ENCODE measurements around the gene NUDT5. TPM values are rescaled to one million over a fixed set of nuclear protein-coding genes. Genes with fewer than 3 reads are reported as not detected.
"Not testable (repeated sequence)": the region's sequence is repeated elsewhere in the genome, so short reads cannot be mapped to it uniquely, and the experiment has no call there.

The NUDT5 gene
- total and polyA plus RNA-seq, 7 experiments from 2014 or later: 24.5 to 89.4 (median 47.4) TPM

DNA sequence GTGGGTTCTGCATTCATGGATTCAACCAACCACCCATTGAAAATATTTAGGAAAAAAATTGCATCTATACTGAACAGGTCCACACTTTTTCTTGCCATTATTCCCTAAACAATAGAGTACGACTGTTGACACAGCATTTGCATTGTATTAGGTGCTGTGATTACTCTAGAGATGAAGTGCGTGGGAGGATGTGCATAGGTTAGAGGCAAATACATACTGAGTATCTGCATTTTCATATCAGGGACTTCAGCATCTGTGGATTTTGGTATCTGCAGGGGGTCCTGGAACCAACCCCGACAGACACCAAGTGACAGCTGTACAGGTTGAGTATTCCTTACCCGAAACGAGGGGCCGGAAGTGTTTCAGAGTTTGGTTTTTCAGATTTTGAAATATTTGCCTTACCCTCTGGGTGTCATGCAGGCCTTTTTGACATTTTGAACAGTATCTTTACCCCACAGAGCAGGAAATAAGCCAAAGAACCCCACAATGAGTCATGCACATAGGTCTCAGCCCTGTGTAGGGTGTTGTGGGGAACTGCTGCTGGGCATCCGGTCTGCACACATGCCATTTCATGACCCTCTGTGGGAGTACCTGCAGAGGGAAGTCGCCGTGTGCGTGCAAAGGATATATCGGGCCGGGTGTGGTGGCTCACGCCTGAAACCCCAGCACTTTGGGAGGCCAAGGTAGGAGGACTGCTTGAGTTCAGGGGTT, 14.5 kb downstream of the NUDT5 start:
- peaks cover 0 to 43% (median 21%) of the 10 kb centered on the region in 5 donors for H3K36me3 Mint-ChIP-seq
- H3K27me3 Mint-ChIP-seq: no peaks in the 10 kb centered on the region
- no peaks in the 10 kb centered on the region for H3K27me3 ChIP-seq (ENCODE audit: control insufficient read depth in 2 of 2, insufficient read depth in 2 of 2, low read length in 2 of 2)
- ChIA-PET POLR2A (interaction anchor here (0.6 to 1.1 kb wide), 3 partner anchors 16 to 658 kb away, joined by 3 read pairs; no protein-coding TSS in a partner anchor), CTCF (no interaction called here)
- H3K4me1 ChIP-seq (ENCODE audit: control insufficient read depth in 2 of 2, insufficient read depth in 2 of 2, low read length in 2 of 2): peaks cover 0 to 17% of the 10 kb centered on the region in 2 donors
- H3K36me3 ChIP-seq (ENCODE audit: control insufficient read depth in 2 of 3, insufficient read depth in 3 of 3, low read length in 3 of 3): peaks cover 0 to 48% (median 20%) of the 10 kb centered on the region in 3 experiments
- ATAC-seq (peak; percentile 99), DNase-seq (peak in 8 of 9 donors; percentile 13 to 57 (median 48))
- H3K9me3 Mint-ChIP-seq: peaks cover 0 to 2% (median 0%) of the 10 kb centered on the region in 11 donors
- no peak overlapping the region for H3K4me3 ChIP-seq (ENCODE audit: low read length)
- H3K9me3 ChIP-seq (ENCODE audit: control insufficient read depth in 2 of 3, low read length in 3 of 3): no peaks in the 10 kb centered on the region
- peak overlapping the region; percentile 17 for H3K27ac ChIP-seq (ENCODE audit: low read depth, low read length)
- H3K27ac Mint-ChIP-seq: peak overlapping the region; percentile 54 to 92 (median 78)
- intact Hi-C loops (cut with micrococcal nuclease): loop anchor here (1.0 to 2.0 kb wide), 3 partner anchors 14 to 112 kb away; partner anchors contain the start of genes NUDT5 (in 2 of the 2) and DHTKD1 (in 1 of the 2)
- peak overlapping the region in 7 of 10 donors; percentile 12 to 68 (median 32) for H3K4me3 Mint-ChIP-seq
- H3K4me1 Mint-ChIP-seq: peaks cover 0 to 46% (median 8%) of the 10 kb centered on the region in 7 donors

DNA sequence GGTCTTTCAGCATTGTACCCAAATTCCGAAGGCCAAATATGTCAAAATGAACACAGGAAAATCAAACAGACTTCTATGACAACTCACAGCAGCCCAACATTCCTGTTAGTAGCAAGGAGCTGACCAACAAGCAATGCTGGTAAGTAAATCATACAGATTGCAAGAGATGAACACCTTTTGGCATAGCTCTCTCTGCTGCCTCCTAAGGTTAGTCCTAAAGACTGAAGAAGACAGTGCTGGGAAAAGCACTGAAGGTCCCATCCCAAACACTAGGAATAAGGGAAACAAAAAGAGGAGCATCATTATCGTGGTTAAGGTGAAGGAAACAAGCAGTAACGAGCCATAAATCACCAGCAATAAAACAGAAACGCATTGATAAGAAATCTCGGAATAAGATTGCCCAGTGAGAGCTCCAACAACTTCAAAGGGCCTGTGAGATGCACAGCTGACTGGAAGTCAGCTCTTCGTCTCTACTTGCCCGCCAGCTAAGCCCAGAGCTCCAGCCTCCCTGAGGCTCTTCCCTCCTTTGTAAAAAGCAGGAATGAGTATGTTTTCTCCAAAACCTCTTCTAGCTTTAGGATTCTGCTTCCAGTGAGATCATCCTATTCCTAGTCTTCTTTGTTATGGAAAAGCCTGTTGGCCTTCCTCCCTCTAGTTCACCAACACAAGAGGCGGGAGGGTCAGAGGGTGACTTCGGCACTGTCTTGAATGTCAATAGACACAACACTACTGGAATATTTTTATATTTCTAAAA, 15.3 kb downstream of the NUDT5 start:
- H3K4me1 Mint-ChIP-seq: peaks cover 0 to 40% (median 8%) of the 10 kb centered on the region in 7 donors
- peaks cover 0 to 45% (median 16%) of the 10 kb centered on the region in 3 experiments for H3K36me3 ChIP-seq (ENCODE audit: control insufficient read depth in 2 of 3, insufficient read depth in 3 of 3, low read length in 3 of 3)
- DNase-seq: no peak
- ChIA-PET CTCF (no interaction called here), POLR2A (interaction anchor here (0.6 to 1.1 kb wide), 2 partner anchors 17 to 659 kb away, joined by 3 read pairs; no protein-coding TSS in a partner anchor)
- no peaks in the 10 kb centered on the region for H3K27me3 Mint-ChIP-seq
- H3K9me3 Mint-ChIP-seq: peaks cover 0 to 2% (median 0%) of the 10 kb centered on the region in 11 donors
- H3K4me3 Mint-ChIP-seq: no peak overlapping the region
- no peaks in the 10 kb centered on the region for H3K9me3 ChIP-seq (ENCODE audit: control insufficient read depth in 2 of 3, low read length in 3 of 3)
- H3K4me3 ChIP-seq (ENCODE audit: low read length): no peak overlapping the region
- ATAC-seq: no peak
- intact Hi-C loops (cut with micrococcal nuclease): loop anchor here in 1 of 2 donors (2.0 kb wide), 1 partner anchor 112 kb away; the partner anchor contains the start of gene DHTKD1
- peaks cover 0 to 35% (median 14%) of the 10 kb centered on the region in 5 donors for H3K36me3 Mint-ChIP-seq
- peak overlapping the region in 8 of 9 donors; percentile 60 to 92 (median 78) for H3K27ac Mint-ChIP-seq
- H3K27ac ChIP-seq (ENCODE audit: low read depth, low read length): no peak overlapping the region
- no peaks in the 10 kb centered on the region for H3K27me3 ChIP-seq (ENCODE audit: control insufficient read depth in 2 of 2, insufficient read depth in 2 of 2, low read length in 2 of 2)
- peaks cover 0 to 17% of the 10 kb centered on the region in 2 donors for H3K4me1 ChIP-seq (ENCODE audit: control insufficient read depth in 2 of 2, insufficient read depth in 2 of 2, low read length in 2 of 2)

DNA sequence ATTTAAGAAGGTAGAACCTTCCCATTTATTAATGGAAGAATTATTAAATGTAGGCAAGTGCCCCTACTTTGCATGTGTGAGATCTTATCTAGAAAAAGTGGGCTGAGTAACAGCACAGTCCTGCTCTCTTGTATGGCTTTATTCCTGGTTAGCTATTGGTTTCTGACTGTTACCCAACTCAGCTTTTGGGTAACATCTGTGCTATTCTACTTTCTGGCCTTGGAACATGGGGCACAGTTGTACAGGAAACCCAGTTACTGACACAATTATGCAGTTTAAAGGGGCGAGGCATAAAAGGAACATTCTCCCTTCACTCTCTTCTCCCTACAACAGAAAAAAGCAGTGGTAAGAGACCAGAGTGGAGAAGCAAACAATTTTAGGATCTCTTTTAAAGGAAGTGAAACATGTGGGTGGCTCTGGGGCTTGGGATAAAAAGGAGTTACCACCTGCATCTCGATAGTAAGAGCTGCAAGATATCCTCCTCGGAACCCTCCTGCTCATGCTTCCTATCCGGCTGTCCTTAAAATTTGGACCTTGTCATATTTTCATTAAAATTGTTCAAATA, 16.0 kb downstream of the NUDT5 start:
- H3K27me3 ChIP-seq (ENCODE audit: control insufficient read depth in 2 of 2, insufficient read depth in 2 of 2, low read length in 2 of 2): no peaks in the 10 kb centered on the region
- Mint-ChIP-seq H3K9me3 (peaks cover 0 to 2% (median 0%) of the 10 kb centered on the region in 11 donors), H3K27ac (peak overlapping the region in 3 of 9 donors; percentile 8 to 76 (median 38)), H3K27me3 (no peaks in the 10 kb centered on the region), H3K36me3 (peaks cover 0 to 29% (median 7%) of the 10 kb centered on the region in 5 donors), H3K4me3 (no peak overlapping the region), H3K4me1 (peaks cover 0 to 34% (median 8%) of the 10 kb centered on the region in 7 donors)
- peaks cover 0 to 42% (median 12%) of the 10 kb centered on the region in 3 experiments for H3K36me3 ChIP-seq (ENCODE audit: control insufficient read depth in 2 of 3, insufficient read depth in 3 of 3, low read length in 3 of 3)
- POLR2A ChIA-PET: interaction anchor here (1.1 kb wide), 1 partner anchor 17 kb away, joined by 3 read pairs; no protein-coding TSS in a partner anchor
- DNase-seq (no peak), ATAC-seq (no peak)
- H3K9me3 ChIP-seq (ENCODE audit: control insufficient read depth in 2 of 3, low read length in 3 of 3): no peaks in the 10 kb centered on the region
- H3K4me1 ChIP-seq (ENCODE audit: control insufficient read depth in 2 of 2, insufficient read depth in 2 of 2, low read length in 2 of 2): peaks cover 0 to 17% of the 10 kb centered on the region in 2 donors
- intact Hi-C loops (cut with micrococcal nuclease): loop anchor here in 1 of 2 donors (2.0 kb wide), 1 partner anchor 111 kb away; the partner anchor contains the start of gene DHTKD1
- H3K4me3 ChIP-seq (ENCODE audit: low read length): no peak overlapping the region
- CTCF ChIA-PET: interaction anchor here (0.6 kb wide), 1 partner anchor 509 kb away, joined by 4 read pairs; no protein-coding TSS in a partner anchor
- H3K27ac ChIP-seq (ENCODE audit: low read depth, low read length): no peak overlapping the region

DNA sequence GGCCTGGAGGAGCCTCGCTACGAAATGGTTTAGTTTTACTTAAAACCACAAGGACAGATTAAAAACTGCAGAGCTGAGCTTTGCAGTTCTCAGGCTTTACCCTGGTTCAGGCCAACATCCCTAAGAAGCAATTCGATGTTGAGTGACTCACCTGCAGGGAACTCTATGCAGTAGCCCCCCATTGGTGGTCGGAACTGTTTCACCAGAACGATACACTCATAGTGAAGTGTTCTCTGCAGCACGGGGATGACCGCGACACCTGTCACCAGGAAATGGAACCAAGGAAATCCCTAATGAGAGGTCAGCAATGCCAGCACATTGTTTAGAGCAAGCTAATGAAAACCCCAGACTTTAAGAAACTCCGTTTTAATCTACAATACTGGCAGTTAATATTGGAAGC, 18.0 kb downstream of the NUDT5 start:
- POLR2A ChIA-PET: no interaction called here
- Histone ChIP-seq H3K4me3 (ENCODE audit: low read length) (no peak overlapping the region), H3K36me3 (ENCODE audit: control insufficient read depth in 2 of 3, insufficient read depth in 3 of 3, low read length in 3 of 3) (peaks cover 0 to 47% (median 15%) of the 10 kb centered on the region in 3 experiments), H3K27me3 (ENCODE audit: control insufficient read depth in 2 of 2, insufficient read depth in 2 of 2, low read length in 2 of 2) (no peaks in the 10 kb centered on the region), H3K9me3 (ENCODE audit: control insufficient read depth in 2 of 3, low read length in 3 of 3) (no peaks in the 10 kb centered on the region), H3K4me1 (ENCODE audit: control insufficient read depth in 2 of 2, insufficient read depth in 2 of 2, low read length in 2 of 2) (peaks cover 0 to 17% of the 10 kb centered on the region in 2 donors), H3K27ac (ENCODE audit: low read depth, low read length) (no peak overlapping the region)
- CTCF ChIA-PET: no interaction called here
- Mint-ChIP-seq H3K9me3 (peaks cover 0 to 2% (median 0%) of the 10 kb centered on the region in 11 donors), H3K36me3 (peaks cover 0 to 35% (median 8%) of the 10 kb centered on the region in 5 donors), H3K27me3 (no peaks in the 10 kb centered on the region), H3K4me3 (no peak overlapping the region), H3K27ac (peak overlapping the region in 1 of 9 donors; percentile 29), H3K4me1 (peaks cover 0 to 34% (median 8%) of the 10 kb centered on the region in 7 donors)
- intact Hi-C loops (cut with micrococcal nuclease): no loop called here
- DNase-seq: no peak
- ATAC-seq: no peak

DNA sequence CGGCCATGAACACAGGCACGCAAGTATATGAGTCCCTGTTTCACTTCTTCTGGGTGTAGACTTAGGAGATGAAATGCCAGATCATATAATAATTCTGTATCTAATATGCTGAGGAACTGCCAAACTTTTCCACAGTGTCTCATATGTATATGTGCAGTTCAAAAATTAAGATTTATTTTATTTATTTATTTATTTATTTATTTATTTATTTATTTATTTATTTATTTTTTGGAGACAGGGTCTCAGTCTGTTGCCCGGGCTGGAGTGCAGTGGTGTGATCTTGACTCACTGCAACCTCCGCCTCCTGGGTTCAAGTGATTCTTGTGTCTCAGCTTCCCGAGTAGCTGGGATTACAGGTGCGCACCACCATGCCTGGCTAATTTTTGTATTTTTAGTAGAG, 24.2 kb downstream of the NUDT5 start:
- peaks cover 14 to 46% (median 22%) of the 10 kb centered on the region in 5 donors for H3K36me3 Mint-ChIP-seq
- CTCF ChIA-PET; H3K4me3 ChIP-seq (ENCODE audit: low read length); H3K4me3 Mint-ChIP-seq; H3K27ac Mint-ChIP-seq; H3K9me3 ChIP-seq (ENCODE audit: control insufficient read depth in 2 of 3, low read length in 3 of 3); ATAC-seq; H3K27me3 Mint-ChIP-seq; H3K4me1 ChIP-seq (ENCODE audit: control insufficient read depth in 2 of 2, insufficient read depth in 2 of 2, low read length in 2 of 2); H3K27me3 ChIP-seq (ENCODE audit: control insufficient read depth in 2 of 2, insufficient read depth in 2 of 2, low read length in 2 of 2); H3K27ac ChIP-seq (ENCODE audit: low read depth, low read length); H3K4me1 Mint-ChIP-seq; intact Hi-C loops (cut with micrococcal nuclease); H3K9me3 Mint-ChIP-seq; DNase-seq: not testable (repeated sequence)
- POLR2A ChIA-PET: interaction anchor here (0.7 kb wide), 1 partner anchor 88 kb away, joined by 3 read pairs; no protein-coding TSS in a partner anchor
- peaks cover 0 to 68% (median 19%) of the 10 kb centered on the region in 3 experiments for H3K36me3 ChIP-seq (ENCODE audit: control insufficient read depth in 2 of 3, insufficient read depth in 3 of 3, low read length in 3 of 3)
